GM21786 (cell line): Measurements from ENCODE around the gene ZNF213.
A peak's percentile ranks its signal among the peaks of the same experiment; 100 is the strongest.
"Not testable (repeated sequence)": the region's sequence is repeated elsewhere in the genome, so short reads cannot be mapped to it uniquely, and the experiment has no call there.

Source experiments
- ATAC-seq: cut with Tn5 transposase; IDR thresholded peaks from one replicate; pipeline ENCODE4 v1.9.1; 2021; ENCODE audit not compliant: unreplicated experiment

The ZNF213 gene

DNA sequence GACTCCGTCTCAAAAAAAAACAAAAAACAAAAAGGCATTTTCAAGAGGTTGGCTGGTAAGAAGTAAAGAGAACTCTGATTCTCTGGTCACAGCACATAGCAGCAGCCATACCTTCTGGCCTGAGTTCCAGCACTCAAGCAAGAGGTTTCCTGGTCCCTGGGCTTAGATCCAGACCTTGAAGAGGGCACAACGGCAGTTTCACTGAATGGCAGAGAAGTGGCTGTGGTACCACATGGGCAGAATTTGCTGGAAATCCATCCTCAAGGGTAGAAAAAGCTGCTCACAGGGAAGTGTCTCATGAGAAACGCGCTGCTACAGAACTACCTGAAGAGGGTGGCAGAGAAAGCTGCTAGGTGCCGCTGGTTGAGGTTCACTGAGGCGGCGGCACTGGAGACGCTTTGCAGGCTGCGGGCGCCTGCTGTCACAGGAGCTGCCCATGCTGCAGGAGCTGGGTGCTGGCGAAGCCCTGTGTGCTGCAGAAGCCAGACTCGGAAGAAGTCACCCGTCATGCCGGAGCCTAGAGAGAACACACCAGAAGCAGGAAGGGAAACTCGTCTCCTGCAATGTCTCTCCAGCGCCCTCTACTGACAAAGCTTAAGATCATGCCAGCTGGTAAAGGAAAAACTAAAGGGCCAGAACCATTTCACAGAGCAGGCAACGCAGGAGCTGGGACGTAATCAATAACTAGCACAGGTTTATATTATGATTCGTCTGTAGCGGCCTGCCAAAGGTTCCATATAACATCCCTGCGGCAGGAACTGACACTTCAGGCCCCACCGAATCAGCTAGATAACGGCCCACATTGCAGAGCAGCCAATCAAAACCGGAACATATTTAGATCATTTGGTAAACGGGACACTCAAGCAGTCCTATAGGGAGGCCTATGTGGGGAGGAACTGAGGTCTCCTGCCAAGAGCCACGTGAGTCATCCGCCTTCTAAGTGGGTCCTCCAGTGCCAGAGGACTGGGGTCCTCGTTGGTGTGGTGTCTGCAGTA, 5.4 kb upstream of the ZNF213 start:
- peak; percentile 66 for ATAC-seq

- ATAC-seq, result no peak
Observed at GRCh38 chr16:3131755-3132377, 3.0 kb upstream of the ZNF213 start.

DNA sequence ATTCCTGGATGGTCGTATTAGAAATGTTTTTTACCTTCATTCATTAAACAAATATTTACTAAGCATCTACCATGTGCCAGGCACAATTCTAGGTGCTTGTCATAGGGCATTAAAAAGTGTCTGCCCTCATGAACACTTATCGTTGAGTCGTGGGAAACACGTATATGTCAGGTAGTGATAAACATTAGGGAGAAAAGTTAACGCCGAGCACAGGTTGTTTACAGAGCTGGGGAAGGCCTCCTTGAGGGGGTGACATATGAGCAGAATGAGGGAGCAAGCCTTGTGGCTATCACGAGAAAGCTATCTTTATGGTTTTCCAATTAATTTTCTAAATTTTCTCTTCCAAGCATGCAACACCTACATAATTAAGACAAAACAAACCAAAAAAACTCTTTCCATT, 985 bp upstream of the ZNF213 start:
- no peak for ATAC-seq

DNA sequence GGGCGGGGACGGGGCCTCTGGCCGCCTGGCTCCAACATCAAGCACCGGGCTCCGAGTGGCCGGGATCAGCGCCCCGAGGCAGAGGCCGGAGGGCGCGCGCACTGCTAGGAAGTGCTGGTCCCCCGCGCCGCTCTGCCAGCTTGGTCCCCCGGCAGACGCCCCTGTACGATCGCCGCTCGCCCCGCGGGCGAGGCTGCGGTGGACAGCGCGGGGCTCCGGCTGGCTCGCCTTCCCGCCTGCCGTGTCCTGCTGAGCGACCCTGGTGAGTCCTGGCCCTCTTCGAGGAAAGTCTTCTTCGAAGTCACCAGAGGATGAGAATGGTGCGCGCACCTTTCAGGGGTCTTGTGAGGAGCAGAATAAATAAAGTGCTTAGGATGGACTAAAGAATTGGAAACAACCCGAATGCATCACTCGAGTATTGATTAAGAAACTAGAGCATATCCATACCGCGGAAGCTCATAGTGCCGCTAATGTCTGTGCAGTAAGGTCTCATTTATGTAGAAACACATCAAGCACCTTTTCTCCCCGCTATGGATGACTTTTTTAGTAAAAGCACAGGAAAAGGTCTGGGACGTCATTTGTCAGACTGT, 392 bp downstream of the ZNF213 start:
- ATAC-seq, result peak; percentile 10

- ATAC-seq, result no peak
Observed at GRCh38 chr16:3137267-3137666, 2.4 kb downstream of the ZNF213 start.

DNA sequence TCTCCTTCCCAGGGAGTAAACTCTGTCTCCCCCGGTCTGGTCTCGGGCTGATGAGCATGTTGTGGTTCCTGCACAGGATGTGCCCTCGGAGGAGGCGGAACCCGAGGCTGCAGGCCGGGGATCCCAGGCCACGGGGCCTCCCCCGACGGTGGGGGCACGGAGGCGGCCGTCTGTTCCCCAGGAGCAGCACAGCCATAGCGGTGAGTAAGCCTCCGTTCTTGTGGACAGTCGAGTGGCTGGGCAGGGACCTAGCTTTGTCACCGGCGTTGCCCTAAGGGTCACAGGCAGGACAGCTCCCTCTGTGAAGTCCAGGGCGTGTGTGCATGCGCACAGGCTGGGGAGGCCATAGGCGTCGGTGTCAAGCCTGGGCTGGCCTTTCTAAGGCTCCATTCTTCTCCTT, 3.5 kb downstream of the ZNF213 start:
- no peak for ATAC-seq

DNA sequence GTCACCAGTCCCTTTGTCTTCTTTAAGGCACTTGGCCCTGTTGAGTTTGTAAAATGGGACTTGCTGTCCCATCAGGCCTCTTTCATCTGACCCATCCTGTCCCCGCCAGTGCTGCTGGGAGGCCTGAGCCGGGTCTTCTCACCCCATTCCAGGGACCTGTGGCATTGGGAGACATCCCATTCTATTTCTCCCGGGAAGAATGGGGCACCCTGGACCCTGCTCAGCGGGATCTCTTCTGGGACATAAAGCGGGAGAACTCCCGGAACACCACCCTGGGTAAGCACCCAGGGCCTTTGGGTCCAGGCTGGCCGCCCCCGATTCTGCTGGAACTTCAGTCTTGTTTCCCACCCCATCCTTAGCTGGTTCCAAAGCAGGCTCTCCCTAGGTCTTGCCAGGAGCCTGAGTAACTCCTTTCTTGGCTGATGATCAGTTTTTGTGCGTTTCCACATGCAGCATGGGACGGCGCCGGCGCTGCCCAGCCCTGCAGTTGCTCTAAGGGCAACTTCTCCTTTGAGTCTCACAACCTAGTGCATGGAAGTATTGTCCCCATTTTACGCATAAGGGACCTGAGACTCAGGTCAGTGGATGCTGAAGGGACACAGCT, 4.1 kb downstream of the ZNF213 start:
- no peak for ATAC-seq

DNA sequence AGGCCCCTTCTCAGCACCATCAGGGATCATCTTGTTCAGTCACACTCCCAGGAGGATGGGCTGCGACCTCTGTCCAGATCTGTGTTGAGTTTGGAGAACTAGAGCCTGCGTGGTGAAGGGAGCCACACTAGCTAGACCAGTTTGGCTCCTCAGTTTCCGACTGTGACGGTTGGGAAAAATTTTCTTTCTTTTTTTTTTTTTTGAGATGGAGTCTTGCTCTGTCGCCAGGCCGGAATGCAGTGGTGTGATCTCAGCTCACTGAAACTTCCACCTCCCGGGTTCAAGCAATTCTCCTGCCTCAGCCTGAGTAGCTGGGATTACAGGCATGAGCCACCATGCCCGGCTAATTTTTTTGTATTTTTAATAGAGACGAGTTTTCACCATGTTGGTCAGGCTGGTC, 4.7 kb downstream of the ZNF213 start:
- ATAC-seq, result not testable (repeated sequence)

GRCh38 chr16:3140603-3141427, 6.0 kb downstream of the ZNF213 start:
- no peak for ATAC-seq

- no peak for ATAC-seq
Observed at GRCh38 chr16:3141781-3142311, 7.0 kb downstream of the ZNF213 start.

- no peak for ATAC-seq
Observed at GRCh38 chr16:3142327-3142726, 7.5 kb downstream of the ZNF213 start.

DNA sequence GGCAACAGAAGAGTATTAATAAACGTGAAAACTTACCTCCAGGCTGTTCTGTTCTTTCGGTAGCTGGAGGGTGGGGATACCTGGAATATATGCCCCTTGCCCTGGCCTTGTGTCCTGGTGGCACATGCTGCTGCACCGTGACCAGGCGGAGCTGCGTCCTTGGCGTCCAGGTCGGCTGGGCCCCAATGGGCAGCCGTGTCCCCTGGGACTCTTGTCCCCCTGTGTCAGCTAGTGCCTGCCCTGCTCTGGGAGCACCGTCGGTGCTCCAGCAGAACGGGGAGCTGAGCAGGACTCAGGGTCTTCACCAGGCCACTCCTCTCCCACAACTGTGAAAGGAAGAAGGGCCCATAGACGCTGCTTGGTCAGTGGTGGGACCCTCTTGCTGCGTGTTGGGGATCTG, 7.9 kb downstream of the ZNF213 start:
- no peak for ATAC-seq

DNA sequence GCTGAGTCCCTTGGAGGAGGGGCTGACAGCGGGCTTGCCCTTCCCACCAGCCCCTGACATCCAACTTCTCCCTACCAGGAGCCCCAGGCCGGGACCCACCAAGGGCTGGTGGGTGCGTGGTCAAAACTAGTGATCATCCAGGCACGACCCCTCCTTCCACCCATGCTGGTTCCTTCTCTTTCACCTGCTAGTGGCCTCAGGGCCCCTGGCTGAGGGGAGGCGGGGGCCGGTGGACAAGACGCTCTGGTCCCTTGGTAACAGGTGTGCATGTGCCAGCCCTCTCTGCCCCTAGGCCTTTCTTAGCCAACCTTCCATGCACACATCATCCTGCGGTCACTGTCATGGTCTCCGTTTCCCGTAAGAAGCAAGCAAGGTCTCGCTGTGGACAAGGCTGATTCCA, 8.4 kb downstream of the ZNF213 start:
- ATAC-seq, result no peak

DNA sequence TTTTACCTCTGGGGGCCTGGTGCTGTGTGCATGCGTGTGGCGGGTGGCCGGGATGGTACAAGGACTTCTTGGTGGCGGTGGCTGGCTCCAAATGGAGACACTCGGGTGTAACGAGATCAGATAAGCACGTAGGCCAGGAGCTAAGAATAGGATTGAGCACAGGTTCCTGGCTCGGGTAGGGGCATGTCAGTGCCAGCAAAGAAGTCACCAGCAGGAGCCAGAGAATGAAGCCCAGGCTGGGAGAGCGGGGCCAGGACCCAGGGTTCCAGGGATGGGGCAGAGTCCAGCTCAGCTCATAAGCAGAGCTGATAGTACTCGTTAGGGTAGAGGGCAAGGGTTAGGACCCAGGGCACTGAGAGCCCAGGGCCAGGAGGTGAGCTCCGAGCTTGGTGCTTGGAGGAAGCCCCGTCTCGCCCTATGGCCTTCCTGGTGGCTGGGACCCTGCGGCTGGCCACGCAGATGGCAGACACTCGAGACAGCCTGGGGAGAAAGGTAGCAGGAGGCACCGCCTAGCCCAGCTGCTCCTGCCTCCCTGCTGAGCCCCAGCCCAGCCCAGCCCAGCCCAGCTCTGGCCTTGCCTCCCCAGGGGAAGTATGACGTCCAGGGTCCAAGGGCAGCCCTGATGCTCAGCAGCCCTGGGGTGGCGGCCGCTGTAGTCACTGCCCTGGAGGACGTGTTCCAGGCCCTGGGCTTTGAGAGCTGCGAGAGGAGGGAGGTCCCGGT, 8.9 kb downstream of the ZNF213 start:
- ATAC-seq, result no peak

DNA sequence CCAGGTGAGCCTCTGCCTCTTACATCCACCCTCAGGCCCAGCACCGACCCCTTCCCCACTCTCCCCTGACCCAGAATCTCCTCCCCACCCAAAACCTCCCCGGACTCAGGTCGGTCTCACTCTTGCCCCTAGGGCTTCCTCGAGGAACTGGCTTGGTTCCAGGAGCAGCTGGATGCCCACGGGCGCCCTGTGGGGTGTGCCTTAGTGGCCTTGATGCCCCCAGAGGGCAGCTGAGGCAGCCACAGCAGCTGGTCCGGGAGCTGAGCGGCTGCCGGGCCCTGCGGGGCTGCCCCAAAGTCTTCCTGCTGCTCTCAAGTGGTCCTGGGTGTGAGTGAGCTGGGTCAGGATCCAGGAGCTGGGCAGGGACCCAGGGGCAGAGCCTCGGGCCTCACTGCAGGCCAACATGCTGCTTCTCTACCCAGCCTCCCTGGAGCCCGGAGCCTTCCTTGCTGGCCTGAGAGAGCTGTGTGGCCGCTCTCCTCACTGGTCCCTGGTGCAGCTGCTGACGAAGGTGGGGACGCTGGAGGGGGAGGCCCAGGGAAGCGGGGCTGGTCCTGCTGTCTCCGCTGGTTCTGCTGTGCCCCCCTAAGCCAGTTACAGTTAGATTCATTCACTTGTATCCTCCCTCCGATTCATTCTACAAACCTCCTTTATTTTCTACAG, 9.6 kb downstream of the ZNF213 start:
- no peak for ATAC-seq

GRCh38 chr16:3145151-3145550, 10.3 kb downstream of the ZNF213 start:
- no peak for ATAC-seq

DNA sequence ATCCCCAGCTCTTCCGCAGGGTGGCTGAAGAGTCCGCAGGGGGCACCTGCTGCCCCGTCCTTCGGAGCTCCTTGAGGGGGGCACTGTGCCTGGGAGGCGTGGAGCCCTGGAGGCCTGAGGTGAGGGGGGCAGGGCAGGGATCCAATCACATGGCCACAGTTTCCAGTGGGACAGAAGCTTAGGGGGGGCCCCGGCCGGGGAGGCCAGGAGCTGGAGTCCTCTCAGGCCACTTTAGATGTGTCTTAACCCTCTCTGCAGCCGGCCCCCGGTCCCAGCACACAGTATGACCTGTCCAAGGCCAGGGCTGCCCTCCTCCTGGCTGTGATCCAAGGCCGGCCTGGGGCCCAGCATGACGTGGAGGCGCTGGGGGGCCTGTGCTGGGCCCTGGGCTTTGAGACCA, 10.8 kb downstream of the ZNF213 start:
- ATAC-seq, result no peak

DNA sequence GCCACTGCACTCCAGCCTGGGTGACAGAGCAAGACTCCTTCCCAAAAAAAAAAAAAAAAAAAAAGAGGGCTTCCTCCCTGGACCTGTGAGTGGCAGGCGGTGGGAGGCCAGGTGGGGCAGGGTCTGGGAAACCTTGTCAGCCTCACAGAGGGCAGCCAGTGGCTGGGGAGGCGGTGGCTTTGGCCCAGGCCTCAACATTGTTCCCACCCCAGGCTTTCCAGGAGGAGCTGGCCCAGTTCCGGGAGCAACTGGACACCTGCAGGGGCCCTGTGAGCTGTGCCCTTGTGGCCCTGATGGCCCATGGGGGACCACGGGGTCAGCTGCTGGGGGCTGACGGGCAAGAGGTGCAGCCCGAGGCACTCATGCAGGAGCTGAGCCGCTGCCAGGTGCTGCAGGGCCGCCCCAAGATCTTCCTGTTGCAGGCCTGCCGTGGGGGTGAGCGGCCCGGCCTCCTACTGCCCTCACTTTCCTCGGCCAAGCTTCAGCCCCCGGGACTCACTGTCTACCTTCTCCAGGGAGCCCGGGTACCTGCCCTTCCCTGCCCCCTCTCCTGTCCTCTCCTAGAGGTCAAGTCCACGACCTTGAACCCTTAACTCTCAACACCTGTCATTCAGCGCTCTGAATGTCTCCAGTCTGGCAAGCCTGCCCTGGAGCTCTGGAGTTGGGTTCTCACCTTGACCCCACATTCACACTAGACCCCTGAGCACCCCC, 12.4 kb downstream of the ZNF213 start:
- no peak for ATAC-seq

DNA sequence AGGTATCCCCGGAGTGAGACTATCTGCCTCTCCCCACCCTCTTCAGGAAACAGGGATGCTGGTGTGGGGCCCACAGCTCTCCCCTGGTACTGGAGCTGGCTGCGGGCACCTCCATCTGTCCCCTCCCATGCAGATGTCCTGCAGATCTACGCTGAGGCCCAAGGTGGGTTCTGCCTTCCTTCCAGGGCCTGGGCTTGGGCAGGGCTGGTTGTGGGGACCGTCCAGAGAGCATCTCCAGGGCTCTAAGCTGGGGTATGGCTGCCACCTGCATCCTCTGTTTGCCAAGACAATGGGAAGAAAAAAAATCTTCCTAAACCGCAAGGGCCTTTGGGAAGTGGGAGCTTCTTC, 12.9 kb downstream of the ZNF213 start:
- ATAC-seq, result no peak
